Kidney (tissue), 14 donors: ENCODE measurements around the gene NGFR. TPM values are rescaled to one million over a fixed set of nuclear protein-coding genes. Genes with fewer than 3 reads are reported as not detected.

ENCODE experiments used
- DNase-seq, 5 donors: peaks; one replicate each; pipeline ENCODE4 v3.0.0-alpha.2; 2013 to 2020
- FAIRE-seq: peaks from 2 replicates; lab custom pipeline; 2012; peaks lifted over from hg19 to GRCh38; lab: Jason Lieb, UNC
- H3K27ac ChIP-seq, 2 donors: one replicate each; pipeline ENCODE4 v1.7.0; 2013; ENCODE audit warnings: low read depth in 2 of 2, low read length in 2 of 2, inconsistent platforms in 1 of 2
- H3K27me3 ChIP-seq: one replicate; pipeline ENCODE4 v1.7.1; 2013; ENCODE audit warnings: low read length, inconsistent platforms; ENCODE audit not compliant: control insufficient read depth, insufficient read depth
- H3K36me3 ChIP-seq, 3 donors: one replicate each; pipeline versions ENCODE4 v1.7.0 to v1.7.1; 2013; ENCODE audit warnings: low read length in 3 of 3, control low read depth in 1 of 3, inconsistent platforms in 1 of 3; ENCODE audit not compliant: insufficient read depth in 3 of 3, control insufficient read depth in 2 of 3
- H3K4me1 ChIP-seq, 3 donors: one replicate each; pipeline versions ENCODE4 v1.7.0 to v1.7.1; 2013; ENCODE audit warnings: low read length in 3 of 3, inconsistent platforms in 1 of 3, low read depth in 1 of 3; ENCODE audit not compliant: control insufficient read depth in 2 of 3, insufficient read depth in 2 of 3
- H3K4me3 ChIP-seq, 3 donors: one replicate each; pipeline versions ENCODE4 v1.7.0 to v1.8.1; 2013; ENCODE audit warnings: low read length in 3 of 3, control low read depth in 1 of 3, inconsistent platforms in 1 of 3
- H3K9ac ChIP-seq, 3 donors: one replicate each; pipeline versions ENCODE4 v1.7.0 to v1.7.1; 2013; ENCODE audit warnings: low read length in 3 of 3, control low read depth in 1 of 3, inconsistent platforms in 1 of 3
- H3K9me3 ChIP-seq, 3 donors: one replicate each; pipeline versions ENCODE4 v1.7.0 to v1.7.1; 2013; ENCODE audit warnings: low read length in 3 of 3, control low read depth in 1 of 3, inconsistent platforms in 1 of 3; ENCODE audit not compliant: control insufficient read depth in 2 of 3, insufficient read depth in 1 of 3
- intact Hi-C: fragments of 100-400 bp; cut with DNase I; formaldehyde crosslinking; loops from one replicate; pipeline ENCODE4 v1.11.1; 2022
- polyA plus RNA-seq: library from polyadenylated mRNA; stranded (reverse); fragments of 350-450 nt; fragmentation: Illumina TruSeq; extraction: RNeasy Lipid Tissue Mini Kit (QIAGEN cat#74804); gene quantifications from one replicate; pipeline ENCODE4 v1.2.3, GENCODE V29; 2014; ENCODE audit warnings: low read depth, low replicate concordance; ENCODE audit not compliant: insufficient read depth
- total RNA-seq: library from RNA; stranded (reverse); fragmentation: NEBNext Ultra II Directional; extraction: Animal tissue kit (Norgen Biotek cat#: 25700); gene quantifications from one replicate; pipeline ENCODE4 v1.2.1, GENCODE V29; 2021
- TF ChIP-seq, protein P1 (sequence below): IDR thresholded peaks from 3 replicates; pipeline ENCODE4 v1.5.1; 2012; ENCODE audit warnings: mild to moderate bottlenecking, moderate library complexity, borderline replicate concordance; ENCODE audit not compliant: insufficient read depth; ENCODE audit errors: extremely low read depth
- donor health status: control.
- donor health status: control.
- donor health status: control.
- donor health status: control.
- donor health status: control.
- donor health status: DM: yes; HTN: yes; CAD: no.
- donor health status: Normal renal cell carcinoma (clear cell type).

NGFR gene
- total and polyA plus RNA-seq, 2 donors from 2014 or later: 9.4 to 13.2 TPM

GRCh38 chr17:49450181-49450580 lies 44.9 kb upstream of the NGFR start:
- Histone ChIP-seq H3K36me3 (no peaks in the 10 kb centered on the region), H3K4me1 (no peaks in the 10 kb centered on the region), H3K27me3 (no peaks in the 10 kb centered on the region), H3K4me3 (no peak overlapping the region), H3K27ac (no peak overlapping the region), H3K9ac (no peak overlapping the region), H3K9me3 (no peaks in the 10 kb centered on the region)
- FAIRE-seq (no peak), DNase-seq (no peak)
- TF ChIP-seq, protein P1, sequence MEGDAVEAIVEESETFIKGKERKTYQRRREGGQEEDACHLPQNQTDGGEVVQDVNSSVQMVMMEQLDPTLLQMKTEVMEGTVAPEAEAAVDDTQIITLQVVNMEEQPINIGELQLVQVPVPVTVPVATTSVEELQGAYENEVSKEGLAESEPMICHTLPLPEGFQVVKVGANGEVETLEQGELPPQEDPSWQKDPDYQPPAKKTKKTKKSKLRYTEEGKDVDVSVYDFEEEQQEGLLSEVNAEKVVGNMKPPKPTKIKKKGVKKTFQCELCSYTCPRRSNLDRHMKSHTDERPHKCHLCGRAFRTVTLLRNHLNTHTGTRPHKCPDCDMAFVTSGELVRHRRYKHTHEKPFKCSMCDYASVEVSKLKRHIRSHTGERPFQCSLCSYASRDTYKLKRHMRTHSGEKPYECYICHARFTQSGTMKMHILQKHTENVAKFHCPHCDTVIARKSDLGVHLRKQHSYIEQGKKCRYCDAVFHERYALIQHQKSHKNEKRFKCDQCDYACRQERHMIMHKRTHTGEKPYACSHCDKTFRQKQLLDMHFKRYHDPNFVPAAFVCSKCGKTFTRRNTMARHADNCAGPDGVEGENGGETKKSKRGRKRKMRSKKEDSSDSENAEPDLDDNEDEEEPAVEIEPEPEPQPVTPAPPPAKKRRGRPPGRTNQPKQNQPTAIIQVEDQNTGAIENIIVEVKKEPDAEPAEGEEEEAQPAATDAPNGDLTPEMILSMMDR: no peak
- intact Hi-C loops: no loop called here

DNA sequence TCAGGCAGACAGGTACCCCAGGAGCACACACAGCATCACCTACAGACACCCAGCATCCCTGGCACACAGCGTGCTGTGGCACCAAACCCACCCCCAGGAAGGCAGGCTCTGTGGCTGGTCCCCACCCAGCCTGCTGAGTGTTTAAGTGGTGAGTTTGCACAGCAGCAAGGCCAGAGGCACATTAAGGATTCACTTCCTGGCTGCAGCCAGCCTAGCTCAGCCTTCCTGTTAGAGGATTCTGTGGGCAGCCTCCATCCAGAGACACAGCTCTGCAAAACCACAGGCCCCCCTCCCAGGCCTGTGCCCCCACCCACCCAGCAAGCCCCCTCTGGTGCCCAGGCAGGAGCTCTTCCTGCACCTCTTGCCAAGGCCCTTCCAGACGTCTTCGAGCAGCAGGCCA lies 44.4 kb upstream of the NGFR start:
- Histone ChIP-seq H3K27me3 (no peaks in the 10 kb centered on the region), H3K4me3 (no peak overlapping the region), H3K9me3 (no peaks in the 10 kb centered on the region), H3K27ac (no peak overlapping the region), H3K36me3 (no peaks in the 10 kb centered on the region), H3K9ac (no peak overlapping the region), H3K4me1 (no peaks in the 10 kb centered on the region)
- TF ChIP-seq, protein P1: no peak
- peak in 1 of 5 donors; percentile 30 for DNase-seq
- no peak for FAIRE-seq
- intact Hi-C loops: no loop called here

DNA sequence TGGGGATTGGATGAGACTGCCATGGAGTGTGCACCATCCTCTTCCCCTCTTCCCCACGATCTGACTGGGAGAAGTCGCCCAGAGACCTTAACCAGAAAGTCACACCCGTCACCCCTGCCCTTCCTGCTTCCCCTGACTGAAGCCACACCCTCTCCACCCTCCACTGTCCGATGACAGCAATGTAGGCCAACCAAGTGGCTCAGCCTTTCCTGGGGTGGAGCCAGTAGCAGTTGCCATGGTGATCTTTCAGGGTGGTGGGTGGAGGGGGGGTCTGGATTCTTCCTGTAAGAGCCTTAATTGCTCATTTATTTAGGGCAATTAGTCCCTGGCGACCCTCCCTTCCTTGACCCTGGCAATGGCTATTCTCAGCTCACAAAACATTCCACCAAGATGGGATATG lies 42.9 kb upstream of the NGFR start:
- no peak for FAIRE-seq
- intact Hi-C loops: no loop called here

GRCh38 chr17:49452661-49453060 lies 42.4 kb upstream of the NGFR start:
- no peaks in the 10 kb centered on the region for H3K4me1 ChIP-seq
- intact Hi-C loops: no loop called here
- DNase-seq (no peak), FAIRE-seq (no peak)
- H3K9me3 ChIP-seq: no peaks in the 10 kb centered on the region
- no peaks in the 10 kb centered on the region for H3K36me3 ChIP-seq
- H3K27ac ChIP-seq: no peak overlapping the region
- no peak overlapping the region for H3K9ac ChIP-seq
- no peaks in the 10 kb centered on the region for H3K27me3 ChIP-seq
- H3K4me3 ChIP-seq: no peak overlapping the region
- TF ChIP-seq, protein P1: no peak

More for the DNA sequence above, 42.9 kb upstream of the NGFR start:
- no peak overlapping the region for H3K4me3 ChIP-seq
- no peaks in the 10 kb centered on the region for H3K9me3 ChIP-seq
- TF ChIP-seq, protein P1: no peak
- no peak for DNase-seq
- no peaks in the 10 kb centered on the region for H3K4me1 ChIP-seq
- H3K36me3 ChIP-seq: no peaks in the 10 kb centered on the region
- no peak overlapping the region for H3K27ac ChIP-seq
- no peak overlapping the region for H3K9ac ChIP-seq
- H3K27me3 ChIP-seq: no peaks in the 10 kb centered on the region
